ENCODE results near the gene FBN2.

DNA sequence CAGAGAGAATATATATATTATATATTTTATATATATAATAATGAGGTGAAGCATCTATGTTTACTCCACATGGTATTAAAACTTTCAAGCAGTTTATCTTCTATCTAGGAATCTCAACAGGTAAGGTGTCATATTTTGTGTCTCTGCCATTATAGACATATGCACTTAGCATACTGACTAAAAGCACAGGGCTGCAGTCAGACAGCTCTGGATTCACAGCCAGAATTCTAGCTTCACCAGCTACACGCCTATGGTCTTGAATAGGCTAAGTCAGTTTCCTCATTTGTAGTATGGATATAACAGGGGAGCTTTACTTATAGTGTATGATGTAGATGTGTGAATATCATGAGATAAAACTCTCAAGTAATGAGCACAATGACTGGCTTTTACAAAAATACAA lies 57.9 kb downstream of the FBN2 start:
- no peak for TF ChIP-seq POLR2A (IDR thresholded peaks at IDR 0.05)
- TF ChIP-seq CTCF (IDR thresholded peaks at IDR 0.05): no peak
